GM21619 (cell line): ENCODE measurements around the gene FAM98C.
A peak's percentile ranks its signal among the peaks of the same experiment; 100 is the strongest.
"Not testable (repeated sequence)": the region's sequence is repeated elsewhere in the genome, so short reads cannot be mapped to it uniquely, and the experiment has no call there.

Source experiments
- ATAC-seq: cut with Tn5 transposase; IDR thresholded peaks from one replicate; pipeline ENCODE4 v1.9.1; 2021; ENCODE audit not compliant: unreplicated experiment

The FAM98C gene

GRCh38 chr19:38402967-38403674, at the start of gene FAM98C:
Gene FAM98C, plus strand, starts transcription at chr19:38403093. Its CDS starts 61 bp downstream, at chr19:38403154.
- peak; percentile 81 for ATAC-seq

DNA sequence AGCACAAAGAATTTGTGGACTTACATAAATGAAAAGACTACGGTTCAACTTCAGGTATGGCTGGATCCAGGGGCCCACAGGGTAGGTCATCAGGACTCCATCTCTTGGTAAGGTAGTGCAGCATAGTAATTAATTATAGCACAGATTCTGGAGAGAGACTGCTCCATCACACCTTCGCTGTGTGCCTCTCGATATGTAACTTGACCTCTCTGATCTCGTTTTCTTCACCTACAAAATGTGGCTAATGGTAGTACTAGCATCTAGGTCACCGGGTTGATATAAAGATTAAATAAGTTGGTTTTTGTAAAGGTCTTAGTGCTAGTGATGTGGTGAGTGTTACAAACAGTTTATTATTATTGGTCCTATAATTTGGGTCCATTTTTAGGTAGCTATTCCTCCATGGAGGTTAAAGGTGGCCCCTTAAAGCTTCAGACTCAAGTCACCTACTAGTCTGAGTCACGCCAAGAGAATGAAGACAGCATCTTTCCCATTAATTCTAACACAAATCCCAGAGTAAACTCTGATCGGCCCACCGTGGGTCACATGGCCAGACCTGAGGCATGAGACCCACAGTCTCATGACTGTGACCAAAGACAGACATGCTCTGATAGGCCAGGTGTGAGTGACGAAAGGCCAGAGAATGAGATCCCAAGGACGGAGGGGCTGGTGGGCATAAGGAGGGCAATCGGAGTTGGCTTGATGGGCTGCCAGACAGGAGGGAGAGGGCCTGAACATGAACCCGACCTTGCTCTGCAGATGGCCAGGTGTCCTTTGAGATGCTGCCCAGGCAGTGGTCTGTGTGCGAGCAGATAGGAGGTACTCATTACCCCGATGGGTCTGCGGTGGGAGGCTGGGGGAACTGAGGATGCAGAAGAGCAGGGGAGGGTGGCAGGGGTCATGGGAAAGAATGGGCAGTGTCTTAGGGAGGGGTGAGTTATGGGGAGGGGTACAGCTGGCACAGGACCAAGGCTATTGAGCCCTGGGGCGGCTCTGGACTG, 46.9 kb upstream of the FAM98C start:
- ATAC-seq: no peak

- ATAC-seq: no peak
These were observed 44.8 kb upstream of the FAM98C start for GRCh38 chr19:38358071-38358470.

DNA sequence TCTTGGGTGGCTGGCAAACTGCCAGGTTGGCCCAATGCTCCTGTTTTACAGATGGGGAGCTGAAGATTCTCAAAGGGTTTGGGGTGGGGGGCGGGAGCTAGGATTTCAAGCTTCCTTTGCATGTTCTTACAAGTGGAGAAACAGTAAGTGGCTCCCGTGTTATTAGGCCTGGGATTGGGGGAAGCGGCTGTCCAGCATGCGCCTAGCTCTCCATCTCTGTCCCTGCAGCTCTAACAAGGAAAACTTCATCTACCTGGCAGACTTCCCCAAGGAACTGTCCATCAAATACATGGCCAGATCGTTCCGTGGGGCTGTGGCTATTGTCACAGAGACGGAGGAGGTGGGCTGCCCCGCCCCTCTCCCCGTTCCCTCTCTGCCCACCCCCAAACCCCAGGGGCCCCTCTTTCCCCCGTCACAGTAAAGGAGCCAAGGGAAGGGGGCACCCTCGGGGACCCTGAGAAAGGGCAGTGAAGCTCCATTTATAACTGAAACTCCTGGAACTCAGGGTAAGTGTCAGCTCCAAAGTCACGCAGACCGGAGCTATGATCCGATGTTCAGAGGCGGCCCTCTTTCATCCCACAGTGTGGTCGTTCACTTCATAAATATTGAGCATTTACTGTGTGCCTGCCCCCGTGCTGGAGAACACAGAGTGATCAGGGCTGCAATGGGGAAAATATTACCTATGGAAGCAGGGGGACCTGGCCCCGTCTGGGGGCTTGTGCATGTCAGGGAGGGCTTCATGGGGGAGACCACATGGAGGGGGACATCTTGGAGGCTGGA, 43.5 kb upstream of the FAM98C start:
- no peak for ATAC-seq

- ATAC-seq: no peak
These were observed 42.5 kb upstream of the FAM98C start for GRCh38 chr19:38360351-38360750.

DNA sequence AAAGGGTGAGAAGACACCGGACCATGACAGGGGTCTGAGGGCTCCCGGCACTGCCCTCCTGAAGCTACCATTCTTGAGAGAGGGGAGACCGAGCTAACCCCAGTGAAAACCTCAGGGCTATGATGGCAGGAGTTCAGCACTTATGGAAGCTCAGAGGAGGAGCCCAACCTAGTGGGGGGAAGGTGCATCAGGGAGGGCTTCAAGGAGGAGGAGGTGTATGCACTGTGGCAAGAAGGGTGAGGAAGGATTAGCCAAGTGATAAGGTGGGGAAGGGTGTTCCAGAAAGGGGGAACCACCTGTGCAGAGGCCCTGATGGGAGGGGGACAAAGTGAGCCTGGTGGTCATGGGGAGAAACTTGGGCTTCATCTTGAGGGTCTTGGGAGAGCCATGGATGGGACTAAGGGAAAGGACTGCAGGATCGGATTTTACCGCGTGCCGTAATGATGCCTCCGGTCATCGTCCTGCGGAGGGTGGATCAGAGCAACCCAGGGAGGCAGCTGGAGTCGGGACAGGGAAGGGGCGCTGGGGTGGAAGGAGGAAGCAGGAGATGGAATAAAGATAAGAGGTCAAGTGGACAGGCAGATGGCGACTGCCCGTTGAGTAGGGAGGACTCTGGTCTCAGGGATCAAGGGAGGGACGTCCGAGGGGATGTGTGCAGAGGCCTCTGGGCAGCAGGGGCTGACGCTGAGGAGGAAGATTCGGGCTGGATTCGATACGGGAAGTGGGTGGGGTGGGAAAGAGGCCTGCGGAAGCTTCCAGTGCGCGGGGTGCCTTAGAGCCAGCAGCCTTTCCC, 41.9 kb upstream of the FAM98C start:
- no peak for ATAC-seq

- ATAC-seq: no peak
These were observed 41.2 kb upstream of the FAM98C start for GRCh38 chr19:38361633-38362075.

- no peak for ATAC-seq
These were observed 40.6 kb upstream of the FAM98C start for GRCh38 chr19:38362076-38362945.

DNA sequence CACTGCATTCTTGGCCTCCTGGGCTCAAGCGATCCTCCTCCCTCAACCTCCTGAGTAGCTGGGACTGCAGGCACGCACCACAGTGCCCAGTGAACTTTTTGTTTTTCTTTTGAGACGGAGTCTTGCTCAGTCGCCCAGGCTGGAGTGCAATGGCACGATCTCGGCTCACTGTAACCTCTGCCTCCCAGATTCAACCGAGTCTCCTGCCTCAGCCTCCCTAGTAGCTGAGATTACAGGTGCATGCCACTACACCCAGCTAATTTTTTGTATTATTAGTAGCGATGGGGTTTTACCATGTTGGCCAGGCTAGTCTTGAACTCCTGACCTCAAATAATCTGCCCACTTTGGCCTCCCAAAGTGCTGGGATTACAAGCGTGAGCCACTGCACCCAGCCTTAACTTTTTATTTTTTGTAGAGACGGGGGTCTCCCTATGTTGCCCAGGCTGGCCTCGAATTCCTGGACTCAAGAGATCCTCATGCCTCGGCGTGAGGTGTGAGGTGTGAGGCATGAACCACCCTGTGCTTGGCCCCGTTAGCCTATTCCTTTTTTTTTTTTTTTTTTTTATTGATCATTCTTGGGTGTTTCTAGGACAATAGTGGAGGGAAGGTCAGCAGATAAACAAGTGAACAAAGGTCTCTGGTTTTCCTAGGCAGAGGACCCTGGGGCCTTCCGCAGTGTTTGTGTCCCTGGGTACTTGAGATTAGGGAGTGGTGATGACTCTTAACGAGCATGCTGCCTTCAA, 39.8 kb upstream of the FAM98C start:
- not testable (repeated sequence) for ATAC-seq

DNA sequence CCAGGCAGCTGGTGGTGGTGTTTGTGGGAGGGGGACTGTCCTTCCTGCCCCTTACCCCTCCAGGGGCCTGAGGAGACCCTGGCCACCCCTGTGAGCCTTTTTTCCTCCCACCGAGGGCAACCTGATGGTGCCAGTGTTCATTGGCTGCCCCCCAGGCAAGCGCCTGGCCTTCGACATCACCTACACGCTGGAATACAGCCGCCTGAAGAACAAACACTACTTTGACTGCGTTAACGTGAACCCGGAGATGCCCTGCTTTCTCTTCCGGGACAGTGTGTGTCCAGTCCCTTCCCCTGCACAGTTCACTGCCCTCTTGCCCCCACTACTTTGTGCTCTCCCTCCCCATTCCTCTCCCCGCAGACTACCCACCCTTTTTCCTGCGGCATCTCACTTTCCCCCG, 35.9 kb upstream of the FAM98C start:
- ATAC-seq: no peak

DNA sequence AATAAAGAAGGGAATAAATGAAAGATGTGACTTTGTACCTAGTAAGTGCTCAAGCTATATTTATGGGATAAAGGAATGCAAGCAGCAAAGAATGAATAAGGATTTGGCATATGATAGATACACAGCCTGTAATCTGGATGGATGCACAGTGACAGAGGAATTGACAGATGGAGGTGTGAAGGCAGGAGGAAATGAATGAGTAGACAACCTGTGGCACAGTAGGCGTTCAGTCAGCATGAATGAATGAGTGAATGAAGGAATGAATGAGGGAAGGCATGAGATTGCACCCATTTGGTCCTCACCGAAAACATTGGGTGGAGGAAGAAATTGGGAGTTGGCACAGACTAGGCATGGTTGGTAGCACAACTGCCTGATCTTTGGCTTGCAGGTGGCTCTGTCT, 33.3 kb upstream of the FAM98C start:
- no peak for ATAC-seq

- ATAC-seq: no peak
These were observed 32.6 kb upstream of the FAM98C start for GRCh38 chr19:38370299-38370698.

DNA sequence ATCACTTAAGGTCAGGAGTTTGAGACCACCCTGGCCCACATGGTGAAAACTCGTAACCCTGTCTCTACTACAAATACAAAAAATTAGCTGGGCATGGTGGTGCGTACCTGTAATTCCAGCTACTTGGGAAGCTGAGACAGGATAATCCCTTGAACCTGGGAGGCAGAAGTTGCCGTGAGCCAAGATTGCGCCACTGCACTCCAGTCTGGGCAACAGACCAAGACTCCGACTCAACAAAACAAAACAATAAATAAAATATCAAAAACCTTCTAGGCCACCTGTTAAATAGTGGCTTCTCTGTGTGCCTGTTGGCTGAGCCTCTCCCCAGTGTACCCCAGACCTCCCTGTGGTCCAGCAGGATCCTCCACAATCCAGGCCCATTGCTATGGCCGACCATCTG, 31.8 kb upstream of the FAM98C start:
- ATAC-seq: no peak

GRCh38 chr19:38373907-38374331, 29.0 kb upstream of the FAM98C start:
- no peak for ATAC-seq

DNA sequence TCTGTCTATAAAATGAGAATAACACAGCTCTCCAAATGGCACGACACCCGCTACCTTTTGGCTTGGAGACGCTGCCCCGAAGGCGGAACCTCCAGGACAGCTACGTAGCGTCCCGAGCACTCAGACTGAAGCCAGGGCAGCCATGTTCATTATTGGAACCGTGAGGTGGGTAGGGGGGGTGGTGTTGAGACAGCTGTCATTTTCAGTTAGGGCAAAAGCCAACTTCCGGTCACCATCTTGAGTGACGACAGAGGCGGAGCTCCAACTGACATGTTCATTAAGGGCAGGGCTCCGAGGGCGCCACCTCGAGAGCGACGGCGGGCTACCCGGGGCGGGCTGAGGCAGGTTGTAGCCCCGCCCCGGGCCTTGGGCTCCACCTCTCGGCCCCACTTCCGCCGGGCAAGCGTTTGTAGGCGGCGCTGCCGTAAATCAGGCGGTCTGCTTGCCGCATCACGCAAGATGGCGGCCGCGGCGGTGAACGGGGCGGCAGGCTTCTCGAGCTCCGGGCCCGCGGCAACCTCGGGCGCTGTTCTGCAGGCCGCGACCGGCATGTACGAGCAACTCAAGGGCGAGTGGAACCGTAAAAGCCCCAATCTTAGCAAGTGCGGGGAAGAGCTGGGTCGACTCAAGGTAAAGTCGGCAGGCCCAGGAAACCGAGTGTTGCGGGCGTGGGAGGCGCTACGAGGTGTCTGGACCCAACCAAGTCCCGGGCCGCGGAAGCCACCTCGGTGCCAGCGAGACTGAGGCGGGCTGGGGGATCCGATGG, 28.4 kb upstream of the FAM98C start, which contains the start of gene PSMD8:
Gene PSMD8, plus strand, starts transcription at position 240 of the 766 bp plus-strand sequence. Its CDS starts 31 bp downstream, at position 271.
- ATAC-seq: peak; percentile 89

DNA sequence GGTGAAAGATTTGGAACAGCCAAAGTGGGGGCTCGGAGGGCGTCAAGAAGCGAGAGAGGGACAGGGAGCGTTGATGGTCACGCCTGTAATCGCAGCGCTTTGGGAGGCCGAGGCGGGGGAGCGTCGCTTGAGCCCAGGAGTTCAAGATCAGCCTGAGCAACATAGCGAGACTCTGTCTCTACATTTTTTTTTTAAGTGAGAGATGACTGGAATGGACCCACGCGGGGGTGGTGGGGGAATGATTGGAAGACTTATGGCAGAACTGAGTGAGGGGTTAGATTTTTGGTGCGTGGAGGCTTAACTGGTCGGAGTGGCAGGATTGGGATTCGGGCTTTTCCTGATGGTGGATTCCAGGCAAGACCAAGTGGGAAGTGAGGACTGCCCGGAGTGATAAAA, 27.8 kb upstream of the FAM98C start:
- no peak for ATAC-seq

DNA sequence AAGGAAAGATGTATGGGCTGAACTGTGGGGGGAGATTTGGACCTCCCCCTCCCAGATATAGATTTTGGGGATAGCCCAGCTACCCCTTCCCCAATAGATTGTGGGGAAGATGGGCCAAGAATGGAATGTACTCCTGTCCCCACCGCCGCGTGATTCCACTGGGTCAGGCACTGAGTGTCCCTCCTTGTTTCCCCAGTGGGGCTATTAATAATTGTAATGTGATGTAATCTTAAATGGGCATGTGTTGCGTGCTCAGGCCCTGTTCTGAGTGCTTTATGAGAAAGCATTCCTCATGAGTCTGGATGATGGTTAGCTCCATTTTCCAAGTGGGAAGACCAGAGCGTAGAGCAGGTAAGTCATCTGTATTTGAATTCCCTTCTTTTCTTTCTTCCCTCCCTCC, 27.1 kb upstream of the FAM98C start:
- ATAC-seq: no peak

DNA sequence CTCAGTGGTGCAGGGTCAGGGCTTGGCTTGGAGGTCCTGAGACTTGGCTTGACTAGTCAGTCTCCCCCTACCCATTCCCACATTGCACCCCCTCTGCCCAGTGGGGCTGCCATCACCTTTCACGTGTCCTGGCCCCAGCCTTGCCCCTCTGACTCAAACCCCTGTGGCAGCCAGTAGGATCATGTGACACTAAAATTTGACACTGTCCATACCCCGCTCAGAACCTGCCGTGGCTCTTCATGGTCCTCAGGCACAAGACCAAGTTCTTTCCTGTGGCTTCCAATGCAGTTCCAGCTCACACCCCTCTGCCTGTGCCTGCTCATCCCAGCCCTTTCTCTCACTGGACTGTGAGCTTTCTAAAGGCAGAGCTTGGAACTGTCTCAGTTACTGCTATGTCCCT, 26.3 kb upstream of the FAM98C start:
- no peak for ATAC-seq
